CD4-positive, alpha-beta T cell (primary cell): ENCODE results near the gene GNG7. TPM values are rescaled to one million over a fixed set of nuclear protein-coding genes. Genes with fewer than 3 reads are reported as not detected.

Experiments
- ATAC-seq: fragments of 200-7000 bp; cut with Tn5 transposase; one replicate; pipeline ENCODE4 v1.10.0; 2022; ENCODE audit warnings: mild to moderate bottlenecking; ENCODE audit not compliant: poor library complexity
- CTCF ChIA-PET: fragments of 350-600 bp; sonication (Branson Sonifier 250); formaldehyde crosslinking; loops from one replicate; lab custom pipeline; 2021; ENCODE audit warnings: antibody characterized with exemption, inconsistent platforms; lab: Charles Lee
- POLR2A ChIA-PET: fragments of 350-600 bp; sonication (Branson Sonifier 250); formaldehyde crosslinking; loops from one replicate; lab custom pipeline; 2021; ENCODE audit warnings: antibody characterized with exemption, inconsistent platforms; lab: Charles Lee
- DNase-seq, 14 experiments: peaks; one replicate each; pipeline ENCODE4 v3.0.0-alpha.2; 2013 to 2020; ENCODE audit warnings: mixed read lengths in 2 of 14
- H3K27ac ChIP-seq, 2 donors: one replicate each; pipeline versions ENCODE4 v1.5.1 to v1.7.0; 2013; ENCODE audit warnings: low read length in 2 of 2, low read depth in 1 of 2, mild to moderate bottlenecking in 1 of 2
- H3K27me3 ChIP-seq, 2 experiments: 1 replicate in 1 of 2; 2 replicates in 1 of 2; pipeline versions ENCODE4 v1.6.1 to v1.7.0; 2013; ENCODE audit warnings: low read length in 2 of 2, control low read depth in 1 of 2, mild to moderate bottlenecking in 1 of 2, moderate library complexity in 1 of 2; ENCODE audit not compliant: insufficient read depth in 2 of 2, control insufficient read depth in 1 of 2
- H3K36me3 ChIP-seq: one replicate; pipeline ENCODE4 v1.6.1; 2013; ENCODE audit warnings: low read length, control low read depth; ENCODE audit not compliant: insufficient read depth
- H3K4me1 ChIP-seq: one replicate; pipeline ENCODE4 v1.6.1; 2013; ENCODE audit warnings: low read length, control low read depth; ENCODE audit not compliant: insufficient read depth
- H3K4me3 ChIP-seq: one replicate; pipeline ENCODE4 v1.5.1; 2013; ENCODE audit warnings: mild to moderate bottlenecking, low read length, moderate library complexity
- H3K9me3 ChIP-seq, 2 experiments: 1 replicate in 1 of 2; 2 replicates in 1 of 2; pipeline versions ENCODE4 v1.6.1 to v1.7.0; 2013; ENCODE audit warnings: low read length in 2 of 2, mild to moderate bottlenecking in 2 of 2, control low read depth in 1 of 2, moderate library complexity in 1 of 2; ENCODE audit not compliant: control insufficient read depth in 1 of 2, insufficient read depth in 1 of 2
- H3K27ac Mint-ChIP-seq: one replicate; pipeline ENCODE4 v1.8.0; 2020; ENCODE audit warnings: mixed read lengths
- H3K27me3 Mint-ChIP-seq: one replicate; pipeline ENCODE4 v1.8.0; 2021; ENCODE audit warnings: mixed read lengths
- H3K36me3 Mint-ChIP-seq: one replicate; pipeline ENCODE4 v1.8.0; 2021; ENCODE audit warnings: low read depth, mixed read lengths
- H3K4me1 Mint-ChIP-seq: one replicate; pipeline ENCODE4 v1.8.0; 2021; ENCODE audit warnings: low read depth, mixed read lengths
- H3K4me3 Mint-ChIP-seq: one replicate; pipeline ENCODE4 v1.8.0; 2020; ENCODE audit warnings: mild to moderate bottlenecking, mixed read lengths
- H3K9me3 Mint-ChIP-seq: one replicate; pipeline ENCODE4 v1.8.0; 2020; ENCODE audit warnings: mixed read lengths
- CTCF ChIP-seq: fragments of 200-600 bp; IDR thresholded peaks from one replicate; pipeline ENCODE4 v1.8.0; 2022; ENCODE audit warnings: antibody characterized with exemption, mild to moderate bottlenecking
- intact Hi-C, 2 experiments: fragments of 100-400 bp; cut with DNase I in 1 of 2; cut with micrococcal nuclease in 1 of 2; formaldehyde crosslinking; loops; one replicate each; pipeline versions ENCODE4 v1.15.1 to v1.9.0; 2023 to 2025; cut with DNase I, micrococcal nuclease
- total RNA-seq, 174 experiments: library from RNA in 2 of 174; stranded (reverse) in 2 of 174; gene quantifications; one replicate each; pipeline ENCODE4 v1.2.3 and lab custom pipeline; 2021 to 2026

Gene GNG7
- total RNA-seq, 2 experiments from 2014 or later, result 5.2 to 5.7 TPM

- H3K27ac Mint-ChIP-seq, result peak overlapping the region; percentile 15
- no peak overlapping the region for H3K4me3 ChIP-seq
These were observed 37.8 kb upstream of the GNG7 start for GRCh38 chr19:2740314-2740656.

GRCh38 chr19:2739602-2740313 lies 37.3 kb upstream of the GNG7 start, which contains the start of gene SLC39A3:
SLC39A3 (minus strand) TSS chr19:2740017; CDS start chr19:2737257, 2,760 bp downstream.
- ATAC-seq, result peak; percentile 100
- intact Hi-C loops, result loop anchor here (1.0 to 5.0 kb wide), 6 partner anchors 37 to 313 kb away; partner anchors contain the start of genes SGTA (in 2 of the 2), GNG7 (in 1 of the 2), LMNB2 (in 1 of the 2) and TIMM13 (in 1 of the 2)
- Mint-ChIP-seq H3K4me3 (peak within 1 kb of the TSS; percentile 89), H3K27me3 (peaks cover 21% of the 10 kb centered on the region), H3K36me3 (peaks cover 29% of the 10 kb centered on the region), H3K9me3 (no peaks in the 10 kb centered on the region), H3K4me1 (peaks cover 17% of the 10 kb centered on the region), H3K27ac (peak within 1 kb of the TSS; percentile 40)
- H3K9me3 ChIP-seq, result peaks cover 0 to 5% of the 10 kb centered on the region in 2 experiments
- ChIA-PET CTCF (interaction anchor here (0.7 to 1.1 kb wide), 2 partner anchors 10 to 91 kb away, joined by 4 to 5 read pairs; no protein-coding TSS in a partner anchor), POLR2A (interaction anchor here (0.9 to 1.1 kb wide), 2 partner anchors 10 to 92 kb away, joined by 3 to 4 read pairs; no protein-coding TSS in a partner anchor)
- H3K4me3 ChIP-seq, result peak within 1 kb of the TSS; percentile 73
- peak; percentile 97 to 100 (median 99) for DNase-seq
- peaks cover 4 to 5% of the 10 kb centered on the region in 2 experiments for H3K27me3 ChIP-seq
- H3K36me3 ChIP-seq, result peaks cover 23% of the 10 kb centered on the region
- no peak within 1 kb of the TSS for H3K27ac ChIP-seq
- TF ChIP-seq CTCF, result no peak
- H3K4me1 ChIP-seq, result peaks cover 19% of the 10 kb centered on the region

More at GRCh38 chr19:2740314-2740656, 37.8 kb upstream of the GNG7 start:
- peaks cover 21% of the 10 kb centered on the region for H3K27me3 Mint-ChIP-seq
- ATAC-seq, result no peak
- ChIA-PET POLR2A (no interaction called here), CTCF (interaction anchor here (0.7 kb wide), 1 partner anchor 92 kb away, joined by 4 read pairs; no protein-coding TSS in a partner anchor)
- peaks cover 4 to 5% of the 10 kb centered on the region in 2 experiments for H3K27me3 ChIP-seq
- H3K4me1 Mint-ChIP-seq, result peaks cover 17% of the 10 kb centered on the region
- peaks cover 0 to 5% of the 10 kb centered on the region in 2 experiments for H3K9me3 ChIP-seq
- H3K36me3 Mint-ChIP-seq, result peaks cover 27% of the 10 kb centered on the region
- peaks cover 19% of the 10 kb centered on the region for H3K36me3 ChIP-seq
- H3K27ac ChIP-seq, result no peak overlapping the region
- no peak for TF ChIP-seq CTCF
- H3K4me1 ChIP-seq, result peaks cover 19% of the 10 kb centered on the region
- no peaks in the 10 kb centered on the region for H3K9me3 Mint-ChIP-seq
- intact Hi-C loops, result loop anchor here (1.0 to 5.0 kb wide), 6 partner anchors 37 to 313 kb away; partner anchors contain the start of genes SGTA (in 2 of the 2), GNG7 (in 1 of the 2), LMNB2 (in 1 of the 2) and TIMM13 (in 1 of the 2)
- DNase-seq, result no peak
- H3K4me3 Mint-ChIP-seq, result peak overlapping the region; percentile 89

- ChIA-PET CTCF (no interaction called here), POLR2A (no interaction called here)
- Histone ChIP-seq H3K36me3 (peaks cover 26% of the 10 kb centered on the region), H3K27me3 (peaks cover 4 to 5% of the 10 kb centered on the region in 2 experiments), H3K9me3 (peaks cover 0 to 5% of the 10 kb centered on the region in 2 experiments), H3K27ac (no peak overlapping the region), H3K4me3 (no peak overlapping the region), H3K4me1 (peaks cover 19% of the 10 kb centered on the region)
- H3K27ac Mint-ChIP-seq, result no peak overlapping the region
- peaks cover 44% of the 10 kb centered on the region for H3K36me3 Mint-ChIP-seq
- H3K4me1 Mint-ChIP-seq, result peaks cover 17% of the 10 kb centered on the region
- peaks cover 5% of the 10 kb centered on the region for H3K27me3 Mint-ChIP-seq
- ATAC-seq (no peak), DNase-seq (no peak)
- intact Hi-C loops, result no loop called here
- TF ChIP-seq CTCF, result no peak
- H3K9me3 Mint-ChIP-seq, result no peaks in the 10 kb centered on the region
- H3K4me3 Mint-ChIP-seq, result peak overlapping the region; percentile 62
These were observed 34.2 kb upstream of the GNG7 start for GRCh38 chr19:2736550-2737190.
